Suppressor macrophage treated with lipopolysaccharide for 1 hour (primary cell): ENCODE data around the gene CAPZA1.
"Not testable (repeated sequence)": the region's sequence is repeated elsewhere in the genome, so short reads cannot be mapped to it uniquely, and the experiment has no call there.

Source experiments
- DNase-seq, 3 donors: peaks; one replicate each; pipeline ENCODE4 v3.0.0-alpha.2; 2020 to 2022

CAPZA1 gene

DNA sequence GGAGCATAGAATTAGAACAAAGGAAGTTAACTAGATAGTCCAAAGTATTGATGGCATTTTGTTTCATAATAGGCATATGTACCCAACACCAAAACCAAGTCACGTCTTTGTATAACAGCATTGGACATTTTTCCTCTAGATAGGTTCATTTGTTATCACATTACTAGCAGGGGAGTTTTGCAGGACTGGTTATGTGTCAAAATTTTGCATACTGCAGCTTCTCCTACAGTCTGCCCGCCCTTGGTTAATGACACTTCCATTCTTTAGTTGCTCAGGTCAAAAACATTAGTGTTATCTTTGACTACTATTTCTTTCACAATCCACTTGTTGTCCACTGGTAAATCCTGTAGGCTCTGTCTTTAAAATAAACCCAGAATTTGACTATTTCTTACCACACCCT is 8.9 kb downstream of the CAPZA1 start:
- DNase-seq, result no peak

DNA sequence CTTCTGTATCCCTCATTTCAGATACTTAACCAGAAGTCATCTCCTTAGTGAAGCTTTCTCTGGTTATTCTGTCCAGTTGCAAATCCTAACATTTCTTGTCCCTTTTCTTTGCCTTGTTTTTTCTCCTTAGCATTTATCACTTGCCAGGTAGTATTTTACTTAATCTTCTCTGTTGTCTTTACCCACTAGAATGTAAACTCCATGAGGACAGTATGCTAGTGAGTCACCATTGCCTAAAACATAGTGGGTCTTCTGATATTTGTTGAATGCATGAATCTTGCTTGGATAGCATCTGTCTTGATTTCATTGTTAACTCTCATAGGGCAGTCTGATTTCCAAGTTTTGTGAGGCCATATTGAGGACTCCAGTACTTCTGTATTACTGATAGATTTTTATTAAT is 9.6 kb downstream of the CAPZA1 start:
- DNase-seq, result no peak

DNA sequence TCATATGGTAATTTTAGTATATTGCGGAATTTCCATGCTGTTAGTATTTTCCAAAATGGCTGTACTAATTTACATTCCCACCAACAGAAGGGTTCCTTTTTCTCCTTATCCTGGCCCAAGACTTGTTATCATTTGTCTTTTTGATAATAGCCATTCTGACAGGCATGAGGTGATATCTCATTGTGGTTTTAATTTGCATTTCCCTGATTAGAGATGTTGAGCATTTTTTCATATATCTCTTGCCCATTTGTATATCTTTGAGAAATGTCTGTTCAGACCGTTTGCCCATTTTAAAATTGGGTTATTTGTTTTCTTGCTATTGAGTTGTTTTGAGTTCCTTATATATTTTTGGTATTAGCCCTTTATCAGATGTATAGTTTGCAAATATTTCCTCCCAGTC is 14.0 kb downstream of the CAPZA1 start:
- peak in 2 of 3 donors; percentile 23 to 30 for DNase-seq

DNA sequence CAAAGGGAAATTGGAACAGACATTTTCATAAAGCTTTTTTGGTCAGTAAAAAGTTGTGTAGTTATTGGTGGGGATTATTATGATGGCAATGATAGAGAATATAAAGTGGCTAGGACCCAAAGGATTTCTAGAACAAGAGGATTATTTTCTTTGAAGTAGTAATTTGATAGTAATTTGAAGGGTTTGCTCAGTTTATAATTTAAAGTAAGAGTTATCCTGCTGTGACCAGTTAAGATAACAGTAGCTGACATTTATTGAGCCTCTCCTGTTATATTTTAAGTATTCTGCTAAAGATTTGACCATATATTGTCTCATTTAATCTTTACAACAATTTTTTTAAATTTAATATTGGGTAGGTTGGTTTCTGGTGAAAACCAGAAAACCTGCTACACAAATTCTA is 14.7 kb downstream of the CAPZA1 start:
- no peak for DNase-seq

DNA sequence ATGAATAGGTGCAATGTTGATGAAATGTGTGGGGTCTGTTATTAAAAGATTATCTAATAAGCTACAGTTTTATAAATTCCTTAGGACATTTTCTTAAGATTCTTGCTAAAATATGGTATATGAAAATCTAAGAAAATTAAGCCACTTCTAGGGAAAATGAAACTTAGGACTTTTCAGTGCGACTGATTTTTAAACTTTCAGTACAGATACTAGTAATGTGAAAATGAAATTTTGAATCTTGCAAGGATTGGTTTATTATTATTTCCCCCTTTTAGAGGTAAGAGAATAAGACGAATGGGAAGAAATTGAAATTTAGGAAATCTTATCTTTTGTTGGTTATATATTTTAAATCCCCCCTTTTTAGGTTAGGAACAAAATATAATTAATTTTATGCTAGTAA is 16.4 kb downstream of the CAPZA1 start:
- DNase-seq, result peak in 1 of 3 donors; percentile 28

DNA sequence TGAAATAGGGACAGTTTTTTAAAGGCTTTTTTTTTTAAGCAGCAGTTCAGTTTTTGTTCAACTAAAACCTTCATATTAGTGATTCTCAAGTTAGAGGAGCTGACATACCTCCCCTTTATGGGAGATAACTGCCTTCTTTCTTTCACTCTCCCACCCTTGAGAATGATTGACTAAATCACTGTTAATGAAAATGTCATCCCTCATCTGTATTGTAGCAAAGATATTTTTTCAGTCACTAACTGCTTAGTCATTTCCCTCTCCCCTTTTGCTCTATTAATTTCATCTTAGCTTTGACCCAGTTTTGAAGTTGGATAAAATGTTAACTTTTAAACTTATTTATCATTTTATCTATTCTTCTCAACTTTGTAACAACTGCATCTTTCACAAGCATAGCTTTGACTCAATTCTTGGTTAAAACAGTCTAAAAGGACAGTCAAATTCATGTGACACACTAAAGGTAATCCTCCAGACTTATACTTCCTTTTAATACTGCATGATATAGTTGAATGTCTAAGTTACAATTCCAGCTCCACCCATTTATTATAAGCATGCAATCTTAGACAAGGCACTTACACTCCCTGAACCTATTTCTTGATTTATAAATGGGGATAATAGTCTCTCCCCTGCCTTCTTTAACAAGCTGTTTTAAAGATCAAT is 17.1 kb downstream of the CAPZA1 start:
- peak in 2 of 3 donors; percentile 20 to 31 for DNase-seq

DNA sequence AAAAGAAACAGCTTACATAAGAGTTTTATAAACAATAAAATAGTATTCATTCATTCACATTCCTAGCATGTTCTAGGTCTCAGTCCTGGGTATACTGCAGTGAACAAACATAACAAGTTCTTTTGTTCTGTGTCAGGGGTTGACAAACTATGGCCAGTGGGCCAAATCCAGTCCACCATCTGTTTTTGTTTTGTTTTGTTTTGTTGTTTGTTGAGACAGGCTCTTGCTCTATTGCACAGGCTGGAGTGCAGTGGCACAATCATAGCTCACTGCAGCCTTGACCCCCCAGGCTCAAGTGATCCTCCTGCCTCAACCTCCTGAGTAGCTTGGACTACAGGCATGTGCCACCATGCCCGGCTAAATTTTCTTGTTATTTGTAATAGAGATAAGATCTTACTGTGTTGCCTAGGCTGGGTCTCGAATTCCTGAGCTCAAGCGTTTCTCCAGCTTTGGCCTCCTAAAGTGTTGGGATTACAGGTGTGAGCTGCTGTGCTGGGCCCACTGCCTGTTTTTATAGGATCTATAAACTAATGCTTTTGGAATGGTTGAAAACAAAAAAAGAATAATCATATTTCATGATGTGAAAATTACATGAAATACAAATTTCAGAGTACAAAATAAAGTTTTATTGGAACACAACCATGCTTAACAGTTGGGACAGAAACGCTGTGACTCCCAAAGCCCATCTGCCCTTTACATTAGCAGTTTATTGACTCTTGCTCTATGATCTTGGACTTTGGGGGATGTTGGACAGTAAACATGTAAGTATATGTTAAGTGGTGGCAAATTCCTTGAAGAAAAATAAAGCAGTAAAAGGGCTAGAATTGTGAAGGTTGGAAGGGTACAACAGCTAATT is 17.9 kb downstream of the CAPZA1 start:
- DNase-seq, result no peak

DNA sequence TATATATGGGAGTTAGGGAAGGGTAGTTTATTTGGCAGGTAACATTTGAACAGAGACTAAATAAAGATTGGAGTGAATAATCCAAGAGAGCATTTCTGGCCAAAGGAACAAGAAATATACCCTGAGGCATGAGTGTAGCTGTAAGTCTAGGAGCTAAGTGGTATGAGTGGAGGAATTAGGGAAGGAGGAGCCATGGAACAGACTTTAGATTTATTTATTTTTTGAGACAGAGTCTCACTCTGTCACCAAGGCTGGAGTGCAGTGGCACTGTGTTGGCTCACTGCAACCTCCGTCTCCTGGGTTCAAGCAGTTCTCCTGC is 18.4 kb downstream of the CAPZA1 start:
- DNase-seq, result no peak

DNA sequence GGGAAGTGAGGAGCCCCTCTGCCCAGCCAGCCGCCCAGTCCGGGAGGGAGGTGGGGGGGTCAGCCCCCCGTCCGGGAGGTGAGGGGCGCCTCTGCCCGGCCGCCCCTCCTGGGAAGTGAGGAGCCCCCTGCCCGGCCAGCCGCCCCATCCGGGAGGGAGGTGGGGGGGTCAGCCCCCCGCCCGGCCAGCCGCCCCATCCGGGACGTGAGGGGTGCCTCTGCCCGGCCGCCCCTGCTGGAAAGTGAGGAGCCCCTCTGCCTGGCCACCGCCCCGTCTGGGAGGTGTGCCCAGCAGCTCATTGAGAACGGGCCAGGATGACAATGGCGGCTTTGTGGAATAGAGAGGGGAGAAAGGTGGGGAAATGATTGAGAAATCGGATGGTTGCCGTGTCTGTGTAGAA is 20.8 kb downstream of the CAPZA1 start:
- not testable (repeated sequence) for DNase-seq

DNA sequence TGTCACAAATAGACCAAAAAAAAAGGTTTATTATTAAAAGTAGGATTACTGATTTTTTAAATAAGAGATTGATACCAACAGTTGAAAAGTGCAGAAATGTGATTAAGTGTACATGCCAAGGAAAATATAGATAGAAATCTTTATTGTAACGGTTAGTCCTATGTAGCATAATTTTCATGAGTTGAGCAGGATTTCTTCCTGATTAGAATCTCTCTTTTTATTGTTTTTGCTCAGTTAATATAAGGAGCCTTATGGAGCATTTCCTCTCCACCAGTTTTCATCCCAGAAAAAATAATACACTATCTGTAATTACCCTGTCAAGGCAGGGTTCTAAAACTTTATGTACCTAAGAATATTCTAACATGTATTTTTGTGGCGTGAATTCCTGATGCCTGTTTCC is 23.4 kb downstream of the CAPZA1 start:
- no peak for DNase-seq

DNA sequence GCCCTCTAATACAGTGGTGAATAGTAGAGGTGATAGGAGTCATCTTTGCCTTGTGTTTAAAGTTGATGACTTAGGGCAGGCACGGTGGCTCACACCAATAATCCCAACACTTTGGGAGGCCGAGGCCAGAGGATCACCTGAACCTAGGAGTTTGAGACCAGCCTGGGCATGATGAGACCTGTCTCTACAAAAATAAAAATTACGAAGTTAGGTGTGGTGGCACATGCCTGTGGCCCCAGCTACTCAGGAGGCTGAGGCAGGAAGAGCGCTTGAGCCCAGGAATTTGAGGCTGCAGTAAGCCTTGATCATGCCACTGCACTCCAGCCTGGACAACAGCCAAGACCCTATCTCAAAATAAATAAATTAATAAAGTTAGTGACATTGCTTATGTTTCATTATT is 26.6 kb downstream of the CAPZA1 start:
- no peak for DNase-seq

DNA sequence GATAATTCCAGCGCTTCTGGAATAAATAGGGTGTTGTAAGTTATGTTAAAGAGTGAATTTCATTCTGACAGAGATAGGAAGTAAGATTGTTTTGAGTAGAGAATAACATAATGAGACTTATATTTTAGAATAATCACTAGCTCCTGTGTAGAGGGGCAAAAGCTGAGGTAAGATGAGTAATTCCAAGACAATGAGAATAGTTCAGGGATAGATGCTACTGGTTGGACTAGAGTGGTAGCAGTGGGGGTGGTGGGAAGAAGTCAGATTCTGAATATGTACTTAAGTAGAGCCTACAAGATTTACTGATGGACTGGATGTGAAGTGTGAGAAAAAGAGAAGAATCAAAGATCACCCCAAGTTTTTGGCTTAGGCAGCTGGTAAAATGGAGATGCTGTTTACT is 31.6 kb downstream of the CAPZA1 start:
- no peak for DNase-seq

DNA sequence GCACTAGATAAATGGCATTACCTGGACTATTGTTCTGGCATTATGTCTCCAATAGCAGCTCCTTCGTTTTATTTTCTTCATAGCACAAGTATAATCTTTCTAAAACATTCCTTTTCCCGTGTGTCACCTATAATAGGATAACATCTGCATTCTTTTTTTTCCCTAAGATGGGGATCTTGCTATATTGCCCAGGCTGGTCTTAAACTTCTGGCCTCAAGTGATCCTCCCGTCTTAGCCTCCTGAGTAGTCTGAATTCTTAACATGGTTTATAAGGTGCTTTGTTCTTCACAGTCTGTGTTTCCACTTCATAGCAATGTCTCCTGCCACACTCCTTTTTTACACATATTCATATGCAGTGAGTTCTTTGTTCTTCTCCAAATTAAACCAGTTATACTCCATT is 46.2 kb downstream of the CAPZA1 start:
- DNase-seq, result no peak

DNA sequence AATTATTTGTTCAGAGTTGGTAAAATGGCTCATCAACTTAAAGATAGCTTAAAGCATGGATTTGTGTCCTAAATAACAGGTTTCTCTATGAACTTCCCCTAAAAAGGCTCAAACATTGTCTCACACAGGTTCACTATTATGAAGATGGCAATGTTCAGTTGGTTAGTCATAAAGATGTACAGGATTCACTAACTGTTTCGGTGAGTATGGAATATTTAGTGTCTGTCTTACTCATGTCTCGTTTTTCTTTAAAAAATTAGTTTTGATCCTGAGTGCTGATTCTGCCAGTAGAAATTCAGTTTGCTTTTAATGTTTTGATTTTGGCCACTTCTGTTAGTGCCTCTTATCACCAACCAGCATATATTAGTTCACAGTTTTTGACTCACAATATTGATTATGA is 47.3 kb downstream of the CAPZA1 start:
- no peak for DNase-seq

DNA sequence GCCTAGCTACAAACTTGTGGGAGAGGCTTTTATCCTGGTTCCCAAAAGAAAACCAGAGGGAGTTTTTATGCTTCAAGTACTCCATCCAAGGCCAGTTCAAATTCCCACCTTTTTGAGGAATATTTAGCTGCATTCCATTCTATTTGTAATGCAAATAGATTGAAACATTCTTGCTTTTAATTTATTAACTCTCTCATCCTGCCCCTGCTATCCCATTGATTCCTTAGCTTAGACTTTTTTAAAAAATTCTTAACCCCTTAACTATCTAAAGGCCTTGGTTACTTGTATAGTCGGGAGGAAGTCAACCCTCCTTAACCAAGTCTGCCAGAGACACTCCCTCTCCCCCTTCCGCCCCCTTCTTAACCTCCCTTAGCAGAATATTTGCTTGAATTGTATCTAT is 52.4 kb downstream of the CAPZA1 start:
- DNase-seq, result no peak

DNA sequence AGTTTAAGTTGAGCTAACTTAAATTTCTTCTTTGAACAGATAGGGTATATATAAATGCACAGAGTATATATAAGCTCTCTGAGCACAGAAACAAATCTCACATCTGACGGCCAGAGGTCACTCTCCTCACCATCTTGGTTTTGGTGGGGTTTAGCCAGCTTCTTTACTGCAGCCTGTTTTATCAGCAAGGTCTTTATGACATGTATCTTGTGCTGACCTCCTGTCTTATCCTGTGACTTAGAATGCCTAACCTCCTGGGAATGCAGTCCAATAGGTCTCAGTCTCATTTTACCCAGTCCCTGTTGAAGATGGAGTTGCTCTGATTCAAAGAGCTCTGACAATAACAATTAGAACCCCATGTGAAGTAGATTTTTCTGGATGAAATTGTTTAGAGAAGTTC is 53.2 kb downstream of the CAPZA1 start:
- no peak for DNase-seq

DNA sequence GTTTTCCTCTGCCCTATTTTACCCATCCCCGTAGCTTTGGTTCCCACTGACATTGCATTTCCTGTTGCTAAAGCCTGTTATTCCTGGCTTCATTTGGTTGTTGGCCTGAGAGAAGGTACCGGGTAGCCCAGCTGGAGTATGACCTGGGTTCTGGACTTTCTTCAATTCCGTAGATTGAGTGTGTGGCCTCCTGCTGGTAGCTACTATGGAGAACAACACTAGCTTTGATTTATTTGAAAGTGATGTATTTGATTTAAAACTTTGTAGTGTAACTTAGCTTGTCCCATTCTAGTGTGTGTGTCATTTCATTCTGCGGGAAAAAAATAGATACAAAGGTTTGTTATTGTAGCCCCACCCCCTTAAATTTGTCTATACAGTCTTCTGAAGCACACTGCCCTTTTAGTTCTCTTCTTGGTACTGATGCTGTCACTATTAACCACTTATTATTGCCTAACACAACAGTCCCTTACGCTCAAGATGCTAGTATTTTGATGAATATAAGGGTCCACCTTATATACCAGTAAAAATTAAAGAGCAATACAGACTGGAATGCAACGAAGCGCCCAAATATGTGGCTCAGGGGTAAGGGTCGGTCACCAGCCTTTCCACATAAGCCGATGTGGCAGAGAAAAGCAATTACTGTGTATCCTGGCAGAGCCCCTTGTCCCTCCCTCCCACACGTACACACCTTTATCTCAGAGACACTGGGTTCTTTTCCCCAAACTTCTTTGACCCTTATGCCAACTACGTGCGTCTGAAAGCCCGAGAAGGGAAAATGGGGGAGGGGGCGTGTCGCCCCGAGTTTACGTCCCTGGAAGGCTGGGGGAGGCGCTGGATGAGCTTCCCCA is 54.2 kb downstream of the CAPZA1 start:
- peak; percentile 31 to 54 (median 42) for DNase-seq

DNA sequence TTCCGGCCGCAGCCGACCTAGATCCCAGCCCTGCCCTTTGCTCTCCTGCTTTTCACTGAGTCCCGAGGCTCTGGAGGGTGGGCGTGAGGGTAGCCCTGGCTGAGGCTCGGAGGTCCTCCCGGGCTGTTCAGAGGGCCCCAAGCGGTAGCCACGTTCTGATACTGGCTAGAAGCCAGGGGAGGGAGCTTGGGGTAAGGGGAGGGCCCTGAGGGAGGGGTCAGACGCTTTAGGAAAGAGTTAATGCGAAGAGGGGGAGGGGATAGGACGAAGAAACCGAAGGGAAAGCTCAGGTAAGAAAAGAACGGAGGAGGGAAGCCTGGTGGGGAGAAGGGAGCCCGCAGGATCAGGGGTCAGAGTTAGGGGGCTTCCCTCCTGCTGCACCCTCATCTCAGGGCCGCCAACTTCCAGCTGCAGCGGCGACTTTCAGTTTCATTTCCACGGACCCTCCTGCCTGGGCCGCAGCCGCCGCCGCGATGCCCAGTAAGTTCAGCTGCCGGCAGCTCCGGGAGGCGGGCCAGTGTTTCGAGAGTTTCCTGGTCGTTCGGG is 54.9 kb downstream of the CAPZA1 start, which contains the start of gene MOV10:
Gene MOV10 (plus strand): TSS at position 220 of the 546 bp plus-strand sequence. CDS start 254 bp downstream, at position 474.
- peak; percentile 77 to 86 (median 80) for DNase-seq

DNA sequence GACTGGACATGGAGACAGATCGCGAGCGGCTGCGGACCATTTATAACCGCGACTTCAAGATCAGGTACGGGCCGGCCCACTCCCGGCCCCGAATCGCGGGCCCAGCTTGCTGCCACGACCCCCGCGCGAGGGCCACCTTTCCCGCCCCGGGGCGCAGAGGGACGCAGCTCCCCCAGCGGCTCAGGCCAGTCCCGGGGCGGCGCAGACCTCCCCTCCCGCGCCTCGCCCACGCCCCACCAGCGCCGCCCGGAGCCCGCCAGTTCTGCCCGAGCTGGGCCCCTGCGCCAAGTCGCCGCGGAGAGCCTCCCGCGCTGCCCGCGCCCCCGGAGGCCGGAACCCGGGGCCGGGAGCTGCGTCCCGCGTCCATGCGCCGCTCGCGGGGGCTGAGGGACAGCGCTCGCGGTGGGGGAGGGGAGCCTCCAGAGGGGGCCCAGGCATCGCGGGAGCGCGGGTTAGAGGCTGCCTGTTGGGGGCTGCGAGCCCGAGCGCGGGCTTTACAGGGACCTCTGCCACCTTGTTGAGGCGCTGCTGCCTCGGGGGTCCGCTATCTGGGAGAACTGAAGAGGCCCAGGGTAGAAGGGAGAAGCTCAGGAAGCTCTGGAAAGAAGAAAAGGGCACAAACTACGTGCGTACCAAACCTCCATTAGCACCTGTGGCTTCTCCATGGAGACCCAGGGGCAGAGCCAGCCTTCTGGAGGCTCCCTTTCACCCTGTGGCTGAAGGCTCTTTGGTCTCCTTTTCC is 55.5 kb downstream of the CAPZA1 start:
- DNase-seq, result peak; percentile 55 to 80 (median 60)

DNA sequence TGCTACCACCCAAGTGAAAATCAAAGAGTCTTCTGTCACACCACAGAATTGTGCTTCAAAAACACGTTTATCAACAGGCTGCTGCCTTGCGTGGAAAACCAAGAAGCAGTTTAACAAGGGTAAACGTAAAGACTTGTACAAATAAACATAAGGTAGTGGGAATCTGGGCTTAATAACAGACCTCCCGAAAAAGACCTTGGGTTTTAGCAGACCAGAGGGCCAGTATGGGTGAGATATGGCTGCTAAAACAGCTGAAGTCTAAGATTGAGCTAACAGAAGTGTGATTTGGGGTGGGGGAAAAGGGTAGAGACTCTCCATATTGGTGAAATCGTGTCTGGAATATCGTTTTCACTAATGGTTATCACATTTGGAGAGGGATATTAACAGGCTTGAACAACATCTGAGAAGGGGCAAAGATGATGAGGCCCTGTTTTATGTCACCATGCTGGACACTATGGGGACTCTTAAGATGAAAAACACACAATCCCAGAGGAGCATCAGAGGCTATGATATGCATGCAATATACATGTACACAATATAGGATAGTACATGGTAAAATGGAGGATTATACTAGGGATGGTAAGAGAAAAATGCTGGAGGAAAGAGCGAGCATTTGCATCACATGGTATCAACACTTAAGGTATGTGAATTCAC is 56.2 kb downstream of the CAPZA1 start:
- no peak for DNase-seq

DNA sequence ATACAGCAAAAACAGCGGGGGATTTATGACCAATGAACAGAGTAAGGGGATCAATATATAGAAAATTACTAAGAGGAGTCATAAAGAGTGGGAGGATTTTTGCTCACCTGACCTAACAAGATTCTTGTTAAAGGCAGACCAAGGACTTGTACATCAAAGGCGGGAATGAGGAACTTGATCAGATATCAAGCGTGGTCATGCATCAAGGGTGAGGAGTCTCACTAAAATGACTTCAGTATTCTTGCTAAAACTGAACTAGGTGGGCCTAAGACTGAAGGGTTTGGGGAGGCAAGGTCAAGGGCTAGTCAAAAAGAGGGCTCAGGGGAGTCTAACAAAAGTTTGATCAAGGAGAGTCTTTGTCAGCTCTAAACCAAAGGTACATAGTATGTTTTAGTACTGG is 56.9 kb downstream of the CAPZA1 start:
- DNase-seq, result no peak

DNA sequence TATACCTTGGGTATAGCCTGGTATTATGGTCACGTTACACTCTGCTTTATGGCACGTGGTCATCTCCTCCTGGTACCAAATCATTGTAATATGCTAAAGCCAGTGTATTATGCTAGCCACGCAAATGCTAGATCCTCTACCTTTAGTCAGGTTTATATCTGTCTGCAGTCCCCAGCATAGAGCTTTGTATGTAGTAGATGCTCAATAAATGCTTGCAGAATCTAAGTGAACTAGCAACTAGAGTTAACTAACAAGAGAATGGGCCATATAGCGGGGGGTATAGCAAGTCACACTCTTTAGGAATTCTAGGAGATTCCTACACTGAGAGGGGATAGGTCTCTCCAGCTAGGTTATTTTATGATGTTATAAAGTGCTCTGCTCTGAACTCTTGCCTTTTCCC is 57.9 kb downstream of the CAPZA1 start:
- DNase-seq, result no peak
